ENCODE measurements around the gene MRAP2.
"Not testable (repeated sequence)": the region's sequence is repeated elsewhere in the genome, so short reads cannot be mapped to it uniquely, and the experiment has no call there.

Gene MRAP2

GRCh38 chr6:84129588-84129987 lies 96.0 kb downstream of the MRAP2 start:
- not testable (repeated sequence) for DNase-seq (ENCODE audit: low read depth)

- not testable (repeated sequence) for DNase-seq (ENCODE audit: low read depth)
Observed at GRCh38 chr6:84133385-84133784, 99.8 kb downstream of the MRAP2 start.

- DNase-seq (ENCODE audit: low read depth), result no peak
Observed at GRCh38 chr6:84135291-84135690, 101.7 kb downstream of the MRAP2 start.

- DNase-seq (ENCODE audit: low read depth), result no peak
Observed at GRCh38 chr6:84136364-84137050, 102.9 kb downstream of the MRAP2 start.

GRCh38 chr6:84137051-84137375 lies 103.4 kb downstream of the MRAP2 start:
- DNase-seq (ENCODE audit: low read depth), result no peak

- no peak for DNase-seq (ENCODE audit: low read depth)
Observed at GRCh38 chr6:84137989-84138575, 104.5 kb downstream of the MRAP2 start.

GRCh38 chr6:84139311-84139710 lies 105.7 kb downstream of the MRAP2 start:
- no peak for DNase-seq (ENCODE audit: low read depth)
